ENCODE results near the gene ING5.

GRCh38 chr2:241741016-241741415 lies 39.2 kb downstream of the ING5 start:
- no peak for TF ChIP-seq CSDC2 (CRISPR knock-in tag; IDR thresholded peaks at IDR 0.05)
- no peak for TF ChIP-seq CSRNP3 (CRISPR knock-in tag; IDR thresholded peaks at IDR 0.05)
- TF ChIP-seq PATZ1 (CRISPR knock-in tag; IDR thresholded peaks at IDR 0.05; ENCODE audit: borderline replicate concordance) = no peak
- no peak for TF ChIP-seq GLIS3 (CRISPR knock-in tag; IDR thresholded peaks at IDR 0.05)
- no peak for TF ChIP-seq CREB5 (CRISPR knock-in tag; IDR thresholded peaks at IDR 0.05; ENCODE audit: low read depth)

Measured in SK-N-SH treated with all-trans-retinoic acid at 6 μM for 48 hours (cell line).